ENCODE data around the gene LIG1. TPM values are rescaled to one million over a fixed set of nuclear protein-coding genes. Genes with fewer than 3 reads are reported as not detected.

The LIG1 gene
- total and polyA plus RNA-seq, 2 donors from 2014 or later: 14.0 to 25.9 TPM

- Histone ChIP-seq H3K27ac (ENCODE audit: low read depth in 2 of 2, low read length in 2 of 2) (no peak overlapping the region), H3K9ac (ENCODE audit: low read length in 3 of 3) (no peak overlapping the region), H3K36me3 (ENCODE audit: control insufficient read depth in 2 of 3, insufficient read depth in 3 of 3, low read length in 3 of 3) (no peaks in the 10 kb centered on the region), H3K4me3 (ENCODE audit: low read length in 3 of 3) (no peak overlapping the region), H3K9me3 (ENCODE audit: control insufficient read depth in 2 of 3, insufficient read depth in 1 of 3, low read length in 3 of 3) (no peaks in the 10 kb centered on the region), H3K27me3 (ENCODE audit: control insufficient read depth, insufficient read depth, low read length) (no peaks in the 10 kb centered on the region), H3K4me1 (ENCODE audit: control insufficient read depth in 2 of 3, insufficient read depth in 2 of 3, low read depth in 1 of 3, low read length in 3 of 3) (no peaks in the 10 kb centered on the region)
- intact Hi-C loops (cut with DNase I): loop anchor here (10.0 kb wide), 1 partner anchor 49 kb away; no protein-coding TSS in a partner anchor
- TF ChIP-seq CTCF (IDR thresholded peaks at IDR 0.05; ENCODE audit: borderline replicate concordance, extremely low read depth, insufficient read depth): no peak
- FAIRE-seq: no peak
- no peak for DNase-seq
Measured at GRCh38 chr19:48154003-48154402, 16.1 kb downstream of the LIG1 start.

GRCh38 chr19:48152551-48152950 is 17.6 kb downstream of the LIG1 start:
- Histone ChIP-seq H3K4me3 (ENCODE audit: low read length in 3 of 3) (no peak overlapping the region), H3K36me3 (ENCODE audit: control insufficient read depth in 2 of 3, insufficient read depth in 3 of 3, low read length in 3 of 3) (no peaks in the 10 kb centered on the region), H3K27me3 (ENCODE audit: control insufficient read depth, insufficient read depth, low read length) (no peaks in the 10 kb centered on the region), H3K4me1 (ENCODE audit: control insufficient read depth in 2 of 3, insufficient read depth in 2 of 3, low read depth in 1 of 3, low read length in 3 of 3) (no peaks in the 10 kb centered on the region), H3K9ac (ENCODE audit: low read length in 3 of 3) (no peak overlapping the region), H3K27ac (ENCODE audit: low read depth in 2 of 2, low read length in 2 of 2) (no peak overlapping the region), H3K9me3 (ENCODE audit: control insufficient read depth in 2 of 3, insufficient read depth in 1 of 3, low read length in 3 of 3) (no peaks in the 10 kb centered on the region)
- FAIRE-seq: peak; percentile 62
- DNase-seq: peak in 4 of 5 donors; percentile 64 to 77 (median 72)
- intact Hi-C loops (cut with DNase I): loop anchor here (10.0 kb wide), 1 partner anchor 48 kb away; no protein-coding TSS in a partner anchor
- TF ChIP-seq CTCF (IDR thresholded peaks at IDR 0.05; ENCODE audit: borderline replicate concordance, extremely low read depth, insufficient read depth): peak; percentile 89

- no peaks in the 10 kb centered on the region for H3K27me3 ChIP-seq (ENCODE audit: control insufficient read depth, insufficient read depth, low read length)
- intact Hi-C loops (cut with DNase I): no loop called here
- H3K9ac ChIP-seq (ENCODE audit: low read length in 3 of 3): no peak overlapping the region
- H3K4me1 ChIP-seq (ENCODE audit: control insufficient read depth in 2 of 3, insufficient read depth in 2 of 3, low read depth in 1 of 3, low read length in 3 of 3): no peaks in the 10 kb centered on the region
- DNase-seq: no peak
- no peaks in the 10 kb centered on the region for H3K36me3 ChIP-seq (ENCODE audit: control insufficient read depth in 2 of 3, insufficient read depth in 3 of 3, low read length in 3 of 3)
- no peak for FAIRE-seq
- H3K27ac ChIP-seq (ENCODE audit: low read depth in 2 of 2, low read length in 2 of 2): no peak overlapping the region
- H3K9me3 ChIP-seq (ENCODE audit: control insufficient read depth in 2 of 3, insufficient read depth in 1 of 3, low read length in 3 of 3): no peaks in the 10 kb centered on the region
- H3K4me3 ChIP-seq (ENCODE audit: low read length in 3 of 3): no peak overlapping the region
- TF ChIP-seq CTCF (IDR thresholded peaks at IDR 0.05; ENCODE audit: borderline replicate concordance, extremely low read depth, insufficient read depth): no peak
Measured at GRCh38 chr19:48149430-48149829, 20.7 kb downstream of the LIG1 start.

DNA sequence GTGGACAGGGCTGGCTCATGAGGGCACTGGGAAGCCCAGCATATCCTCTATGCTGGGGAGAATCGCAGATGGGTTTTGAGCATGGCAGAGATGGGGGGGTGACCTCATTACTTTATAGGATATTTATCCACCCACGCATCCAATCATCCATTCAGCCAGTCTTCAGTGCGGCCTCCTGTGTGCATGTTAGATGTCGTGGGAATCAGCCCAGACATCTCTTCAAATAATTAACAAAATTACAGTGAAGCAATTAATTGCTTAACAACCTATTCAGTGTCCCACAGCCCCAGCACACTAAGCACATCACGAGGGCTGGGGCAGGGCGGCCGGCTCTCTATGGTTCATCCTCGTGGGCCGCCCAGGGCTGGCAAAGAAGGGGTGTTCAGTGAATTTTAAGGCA is 21.6 kb downstream of the LIG1 start:
- DNase-seq (peak in 2 of 5 donors; percentile 8 to 29), FAIRE-seq (no peak)
- Histone ChIP-seq H3K4me3 (ENCODE audit: low read length in 3 of 3) (no peak overlapping the region), H3K27ac (ENCODE audit: low read depth in 2 of 2, low read length in 2 of 2) (no peak overlapping the region), H3K9ac (ENCODE audit: low read length in 3 of 3) (no peak overlapping the region), H3K9me3 (ENCODE audit: control insufficient read depth in 2 of 3, insufficient read depth in 1 of 3, low read length in 3 of 3) (no peaks in the 10 kb centered on the region), H3K4me1 (ENCODE audit: control insufficient read depth in 2 of 3, insufficient read depth in 2 of 3, low read depth in 1 of 3, low read length in 3 of 3) (no peaks in the 10 kb centered on the region), H3K36me3 (ENCODE audit: control insufficient read depth in 2 of 3, insufficient read depth in 3 of 3, low read length in 3 of 3) (no peaks in the 10 kb centered on the region), H3K27me3 (ENCODE audit: control insufficient read depth, insufficient read depth, low read length) (no peaks in the 10 kb centered on the region)
- intact Hi-C loops (cut with DNase I): no loop called here
- no peak for TF ChIP-seq CTCF (IDR thresholded peaks at IDR 0.05; ENCODE audit: borderline replicate concordance, extremely low read depth, insufficient read depth)

Data from kidney (tissue), 14 donors.